ENCODE measurements around the gene PVALEF. TPM values are rescaled to one million over a fixed set of nuclear protein-coding genes. Genes with fewer than 3 reads are reported as not detected.
"Not testable (repeated sequence)": the region's sequence is repeated elsewhere in the genome, so short reads cannot be mapped to it uniquely, and the experiment has no call there.

The PVALEF gene
- total RNA-seq, 2 donors from 2014 or later = not detected

DNA sequence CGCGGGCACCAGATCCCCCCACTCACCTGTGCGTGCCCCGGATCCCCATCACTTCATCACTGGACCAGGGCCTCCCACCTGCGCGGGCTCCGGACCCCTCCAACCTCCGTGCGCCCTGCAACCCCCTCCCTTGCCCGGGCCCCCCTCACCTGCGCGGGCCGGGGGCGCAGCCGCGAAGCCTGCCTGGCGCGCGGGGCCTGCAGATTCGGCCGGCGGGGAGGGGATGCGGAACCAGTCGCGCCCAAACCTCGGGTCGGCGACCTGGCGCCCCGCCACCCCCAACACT, 57.3 kb downstream of the PVALEF start:
- no peak for DNase-seq (ENCODE audit: low spot score)
- intact Hi-C loops (cut with DNase I) = no loop called here

DNA sequence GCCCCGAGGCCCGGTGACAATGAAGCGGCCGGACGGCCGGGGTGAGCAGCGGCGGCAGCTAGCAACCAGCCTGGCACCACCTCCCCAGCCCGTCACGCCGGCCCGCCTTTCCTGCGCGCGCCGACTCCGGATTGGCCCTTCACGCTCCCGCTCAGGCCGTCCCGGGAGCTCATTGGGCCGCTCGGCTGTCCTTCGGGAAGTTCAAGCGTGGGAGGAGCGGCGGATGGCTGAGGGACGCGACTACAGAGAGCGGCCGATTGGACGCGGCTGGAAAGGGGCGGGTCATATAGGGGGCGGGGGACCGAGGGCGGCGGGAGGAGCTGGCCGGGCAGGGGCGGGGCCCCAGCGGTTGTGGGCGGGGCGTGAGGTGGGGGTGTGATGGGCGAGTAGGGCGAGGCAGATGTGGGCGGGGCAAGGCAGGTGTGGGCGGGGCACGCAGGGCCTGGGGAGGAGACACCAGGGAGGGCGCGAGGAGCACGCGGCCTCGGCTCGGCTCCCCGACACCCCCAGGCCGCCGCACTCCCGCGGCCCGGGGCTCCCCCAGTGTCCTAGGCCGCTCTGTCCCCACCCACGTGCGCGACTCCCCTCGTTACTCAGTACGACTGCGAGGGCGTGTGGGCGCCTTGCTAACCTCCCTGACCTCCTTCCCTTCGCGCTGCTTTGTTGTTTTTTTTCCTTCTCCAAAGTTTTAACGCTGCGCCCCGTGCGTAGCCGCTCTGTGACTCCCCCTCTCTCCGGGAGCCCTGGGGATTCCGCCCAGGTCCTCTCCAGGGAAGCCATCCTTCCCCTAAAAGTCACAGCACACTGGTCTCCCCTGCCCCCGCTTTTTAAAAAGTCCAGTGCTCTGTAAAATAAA, 57.8 kb downstream of the PVALEF start, which contains the start of gene CEP131:
TSS of gene CEP131 (minus strand) at position 60 of the 856 bp plus-strand sequence. CDS start 2,909 bp downstream, outside the sequence.
- DNase-seq (ENCODE audit: low spot score) = peak; percentile 100
- intact Hi-C loops (cut with DNase I) = no loop called here

DNA sequence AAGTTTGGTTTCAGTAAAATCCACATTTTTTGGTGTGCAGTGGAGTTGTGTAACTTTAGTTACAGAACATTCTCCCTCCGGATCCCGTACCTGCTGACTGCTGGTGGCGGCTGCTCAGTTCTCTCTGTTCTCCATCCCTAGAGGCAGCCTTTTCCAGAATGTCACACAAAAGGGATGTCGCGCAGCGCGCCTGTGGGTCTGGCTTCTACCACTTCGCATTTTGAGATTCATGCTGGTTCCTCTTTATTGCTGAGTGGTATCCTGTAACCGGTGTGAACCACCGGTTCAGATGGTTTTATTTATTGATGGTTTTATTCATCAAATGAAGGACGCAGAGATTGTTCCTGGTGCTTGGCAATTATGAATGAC, 58.4 kb downstream of the PVALEF start:
- intact Hi-C loops (cut with DNase I) = no loop called here
- DNase-seq (ENCODE audit: low spot score) = no peak

DNA sequence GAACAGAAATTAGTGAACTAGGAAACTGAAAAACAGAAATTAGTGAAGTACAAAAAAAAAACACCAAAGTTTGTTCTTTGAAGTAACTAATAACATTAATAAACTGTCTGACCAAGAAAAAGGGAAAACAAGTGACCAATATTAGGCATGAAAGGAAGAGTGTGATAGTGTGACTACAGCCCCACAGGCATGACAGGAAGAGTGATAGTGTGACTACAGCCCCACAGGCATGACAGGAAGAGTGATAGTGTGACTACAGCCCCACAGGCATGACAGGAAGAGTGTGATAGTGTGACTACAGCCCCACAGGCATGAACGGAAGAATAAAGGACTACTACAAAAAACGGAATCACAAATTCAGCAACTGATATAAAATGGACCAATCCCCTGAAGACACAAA, 62.3 kb downstream of the PVALEF start:
- intact Hi-C loops (cut with DNase I) = not testable (repeated sequence)

DNA sequence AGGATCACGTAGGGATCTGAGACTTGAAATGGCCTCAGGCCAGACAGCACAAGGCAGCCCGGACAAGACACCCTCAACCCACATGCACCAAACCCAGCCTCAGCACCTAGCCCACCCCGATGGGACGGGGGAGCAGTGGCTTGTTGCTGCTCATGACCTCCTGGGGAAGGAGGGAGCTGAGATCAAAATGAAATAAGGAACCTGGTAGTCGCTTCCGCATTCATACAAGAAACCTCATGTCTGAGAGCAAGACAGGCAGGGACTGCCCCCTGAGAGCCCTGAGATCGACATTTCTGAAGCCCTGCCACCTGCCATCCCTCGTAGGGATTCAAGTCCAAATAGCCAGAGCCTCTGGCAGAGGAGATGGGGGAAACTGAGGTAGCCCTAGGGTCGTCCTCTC, 63.1 kb downstream of the PVALEF start:
- intact Hi-C loops (cut with DNase I) = no loop called here

More for the DNA sequence above, 62.3 kb downstream of the PVALEF start:
- DNase-seq (ENCODE audit: low spot score) = not testable (repeated sequence)

DNA sequence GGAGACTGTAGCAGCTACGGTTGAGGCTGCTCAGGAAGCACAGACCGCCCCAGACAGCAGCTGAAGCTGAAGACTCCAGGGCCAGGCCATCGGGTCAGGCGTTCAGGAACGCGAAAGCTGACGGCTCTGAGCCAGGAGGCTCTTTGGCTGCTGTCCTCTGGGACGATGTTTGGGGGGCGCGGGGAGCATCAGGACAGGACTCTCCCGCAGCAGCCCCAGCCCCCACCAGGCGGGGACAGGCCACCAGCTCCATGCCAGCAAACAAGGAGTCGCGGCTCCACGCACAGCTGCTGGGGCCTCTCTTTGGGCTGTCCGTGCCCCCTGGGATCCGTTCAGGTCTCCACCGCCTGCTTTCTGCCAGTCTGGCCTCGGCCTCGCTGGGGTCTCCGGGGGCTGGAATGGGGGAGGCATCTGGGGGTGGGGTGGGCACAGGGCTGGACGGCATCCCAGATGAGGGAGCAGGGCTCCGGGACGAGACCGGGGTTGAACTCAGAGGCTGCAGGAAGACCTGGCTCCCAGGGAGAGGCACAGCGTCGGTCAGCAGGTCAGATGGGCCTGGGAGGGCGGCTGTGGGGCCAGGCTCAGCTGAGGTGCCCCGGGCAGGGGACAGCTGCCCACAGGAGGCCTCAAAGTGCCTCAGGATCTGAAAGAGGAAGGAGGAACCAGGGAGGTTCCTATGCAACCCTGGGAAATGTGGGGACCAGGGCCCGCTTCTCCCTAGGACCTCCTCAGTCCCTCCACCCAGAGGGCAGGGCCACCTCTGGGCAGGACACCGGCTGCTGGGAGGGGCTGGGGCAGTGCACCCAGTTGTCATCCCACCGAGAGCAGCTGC, 63.7 kb downstream of the PVALEF start:
- intact Hi-C loops (cut with DNase I) = no loop called here
- DNase-seq (ENCODE audit: low spot score) = no peak

More for the DNA sequence above, 63.1 kb downstream of the PVALEF start:
- no peak for DNase-seq (ENCODE audit: low spot score)

DNA sequence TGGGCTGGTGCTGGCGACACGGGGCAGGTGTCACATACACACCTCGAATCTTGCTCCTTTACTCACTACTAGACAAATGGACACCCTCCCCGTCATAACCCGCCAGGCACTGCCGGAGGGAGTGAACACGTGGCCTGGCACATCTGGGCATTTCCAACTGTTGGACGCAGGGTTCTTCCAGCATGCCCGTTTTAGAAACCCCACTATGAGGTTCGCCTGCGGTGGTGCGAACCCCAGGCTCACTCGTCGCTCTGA, 64.3 kb downstream of the PVALEF start:
- intact Hi-C loops (cut with DNase I) = no loop called here
- DNase-seq (ENCODE audit: low spot score) = no peak

DNA sequence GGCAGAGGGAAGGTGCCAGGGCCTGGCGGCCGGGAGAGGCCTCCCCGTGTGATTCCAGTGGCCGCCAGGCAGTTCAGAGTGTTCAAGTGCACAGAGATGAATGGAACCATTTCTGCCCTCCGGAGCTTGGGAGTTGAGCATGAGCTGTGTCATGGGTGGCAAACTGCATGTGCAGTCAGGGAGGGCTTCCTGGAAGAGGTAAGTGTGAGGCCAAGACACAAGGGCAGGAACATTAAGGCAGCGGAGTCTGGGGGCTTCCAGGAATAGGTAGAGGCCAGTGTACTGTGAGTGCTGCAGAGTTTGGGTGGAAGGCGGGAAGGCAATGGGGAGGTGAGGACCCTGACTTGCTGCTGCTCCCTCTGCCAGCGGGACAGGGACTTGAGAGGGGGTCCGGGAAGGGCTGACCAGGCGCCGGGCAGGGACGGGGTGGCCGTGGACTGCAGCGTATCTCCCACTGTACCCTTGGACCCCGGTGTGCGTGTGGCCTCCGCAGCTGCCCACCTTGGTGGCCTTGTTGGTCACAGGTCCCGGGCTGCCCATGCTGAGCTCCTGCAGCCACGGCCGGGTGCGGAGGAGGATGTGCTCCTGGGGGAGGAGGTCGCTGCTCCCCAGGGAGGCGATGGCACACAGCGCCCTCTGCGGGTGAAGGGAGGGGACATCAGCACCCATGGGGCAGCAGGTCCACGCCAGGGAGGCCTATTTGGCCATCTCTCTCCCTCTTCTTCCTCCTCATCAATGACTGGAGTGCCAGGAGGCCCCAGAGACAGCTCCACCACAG, 64.9 kb downstream of the PVALEF start:
- intact Hi-C loops (cut with DNase I) = no loop called here
- no peak for DNase-seq (ENCODE audit: low spot score)

DNA sequence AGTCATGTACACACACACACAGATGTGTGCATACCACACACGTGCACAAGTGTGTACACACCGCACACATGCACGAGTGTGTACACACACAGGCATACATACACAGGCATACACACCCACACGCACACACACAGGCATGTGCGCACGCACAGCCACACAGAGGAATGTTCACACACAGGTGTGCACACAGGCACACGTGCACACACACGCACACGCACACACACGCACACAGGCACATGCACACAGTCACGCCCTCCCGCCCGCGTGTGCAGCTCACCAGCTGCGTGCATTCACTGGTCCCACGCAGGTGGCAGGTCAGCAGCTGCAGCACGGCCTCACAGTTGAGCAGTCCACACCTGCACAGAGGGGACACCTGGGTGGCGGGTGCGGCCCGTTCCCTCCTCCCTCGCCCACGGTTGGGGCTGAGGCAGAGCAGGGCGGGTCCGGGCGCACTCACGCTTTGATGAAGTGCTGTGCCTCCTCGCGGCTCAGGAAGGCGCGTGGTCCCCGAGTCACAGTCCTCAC, 65.9 kb downstream of the PVALEF start:
- no peak for DNase-seq (ENCODE audit: low spot score)
- intact Hi-C loops (cut with DNase I) = no loop called here

DNA sequence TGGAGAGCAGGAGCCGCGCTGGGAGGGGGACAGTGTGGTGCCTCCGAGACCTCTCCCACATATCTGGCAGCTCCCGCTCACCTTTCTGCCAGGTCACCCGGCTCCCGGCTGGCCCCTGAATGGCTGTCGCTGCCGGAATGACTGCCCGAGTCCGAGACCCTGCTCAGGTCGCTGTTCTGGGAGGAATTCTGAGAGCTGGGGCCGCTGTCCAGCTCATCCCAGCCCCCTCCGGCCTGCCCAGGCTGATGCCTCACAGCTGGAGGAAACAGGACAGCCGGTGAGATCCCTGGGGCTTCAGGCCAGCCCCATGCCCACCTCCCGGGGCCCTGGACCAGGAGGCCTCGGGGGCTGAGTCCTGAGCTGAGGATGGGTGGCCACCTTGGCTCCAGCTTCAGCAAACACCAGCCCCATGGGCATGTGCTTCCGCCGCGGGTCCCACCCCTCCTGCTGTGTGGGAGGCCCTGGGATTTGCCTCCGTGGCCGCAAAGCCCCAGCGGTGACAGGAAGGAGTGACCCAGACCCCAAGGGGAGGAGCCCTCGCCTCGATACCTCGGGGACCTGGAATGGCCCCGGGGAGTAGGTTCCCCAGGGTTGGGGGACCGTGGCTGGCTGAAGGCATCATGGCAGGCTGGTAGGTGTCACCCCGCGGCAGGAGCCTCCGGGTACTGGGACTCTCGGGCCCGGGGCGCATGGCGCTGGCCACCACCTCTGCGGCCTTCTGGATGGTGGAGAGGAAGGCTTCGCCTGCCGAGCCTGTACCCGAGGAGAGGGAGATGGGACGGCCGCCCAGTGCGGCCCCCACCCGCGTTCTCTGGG, 66.7 kb downstream of the PVALEF start:
- DNase-seq (ENCODE audit: low spot score) = no peak
- intact Hi-C loops (cut with DNase I) = no loop called here

Small RNAs within 50 kb of the gene (microRNA-seq; reads per million reads assigned to microRNA genes)
- gene MIR1250 (ENCODE audit: borderline microRNAs expressed in 2 of 2) = 0 to 0.26 reads per million in 2 donors
- 0 reads per million in 2 donors for gene MIR3065 (ENCODE audit: borderline microRNAs expressed in 2 of 2)
- gene MIR338 (ENCODE audit: borderline microRNAs expressed in 2 of 2) = 0 reads per million in 2 donors
- gene MIR657 (ENCODE audit: borderline microRNAs expressed in 2 of 2) = 0 reads per million in 2 donors

Other genes starting within 250 kb of the PVALEF start
- 10 to 100 TPM; 23.7 to 25.9 TPM for gene CHMP6, start 173.7 kb upstream of the PVALEF start, total RNA-seq
- 10 to 100 TPM; 18.2 to 30.5 TPM for gene BAIAP2, start 130.4 kb upstream of the PVALEF start, total RNA-seq
- 1 to 10 TPM; 3.3 to 4.6 TPM for gene AATK, start 714 bp downstream of the PVALEF start, total RNA-seq
- 1 to 10 TPM; 2.9 to 5.0 TPM for gene CEP131, start 57.5 kb downstream of the PVALEF start, total RNA-seq
- gene TEPSIN, start 73.5 kb downstream of the PVALEF start, total RNA-seq = 10 to 100 TPM; 17.4 to 18.4 TPM
- 10 to 100 TPM; 27.8 to 33.7 TPM for gene NDUFAF8, start 73.8 kb downstream of the PVALEF start, total RNA-seq
- 10 to 100 TPM; 59.6 to 85.1 TPM for gene SLC38A10, start 129.8 kb downstream of the PVALEF start, total RNA-seq
- gene BAHCC1, start 229.9 kb downstream of the PVALEF start, total RNA-seq = 10 to 100 TPM; 17.3 to 19.1 TPM